Activated gamma-delta T cell treated with anti-CD3 and anti-CD28 coated beads, Interleukin-2, amount 50 U/mL, for 16 hours (primary cell): ENCODE measurements around the gene IL16.

Experiments
- DNase-seq: peaks from one replicate; pipeline ENCODE4 v3.0.0-alpha.2; 2020; ENCODE audit warnings: low read depth

The IL16 gene

DNA sequence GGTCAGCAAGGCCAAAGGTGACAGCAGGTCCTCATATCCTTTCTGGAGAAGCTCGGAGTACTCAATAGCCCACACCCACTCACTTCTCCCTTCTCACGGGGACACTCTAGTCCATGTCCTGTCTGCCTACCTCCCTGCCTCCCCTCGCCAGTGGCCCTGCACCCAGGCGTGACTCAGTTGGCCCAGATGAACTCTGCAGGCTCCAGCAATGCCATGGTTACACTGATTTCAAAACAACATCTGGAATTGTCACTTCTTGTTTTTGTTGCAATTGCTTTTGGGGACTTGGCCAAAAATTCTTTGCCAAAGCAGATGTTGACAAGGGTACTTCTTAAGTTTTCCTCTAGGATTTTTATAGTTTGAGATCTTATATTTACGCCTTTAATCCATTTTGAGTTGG lies 13.0 kb downstream of the IL16 start:
- DNase-seq, result no peak

DNA sequence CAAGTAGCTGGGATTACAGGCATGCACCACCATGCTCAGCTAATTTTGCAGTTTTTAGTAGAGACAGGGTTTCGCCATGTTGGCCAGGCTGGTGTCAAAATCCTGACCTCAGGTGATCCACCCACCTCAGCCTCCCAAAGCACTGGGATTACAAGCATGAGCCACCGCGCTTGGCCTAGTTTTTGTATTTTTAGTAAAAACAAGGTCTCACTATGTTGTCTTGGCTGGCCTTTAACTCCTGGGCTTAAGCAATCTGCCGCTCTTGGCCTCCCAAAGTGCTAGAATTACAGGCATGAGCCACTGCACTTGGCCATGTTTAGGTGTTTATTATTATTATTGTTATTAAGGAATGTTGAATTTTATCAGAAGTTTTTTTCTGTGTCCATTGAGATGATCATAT lies 14.7 kb downstream of the IL16 start:
- DNase-seq, result no peak

DNA sequence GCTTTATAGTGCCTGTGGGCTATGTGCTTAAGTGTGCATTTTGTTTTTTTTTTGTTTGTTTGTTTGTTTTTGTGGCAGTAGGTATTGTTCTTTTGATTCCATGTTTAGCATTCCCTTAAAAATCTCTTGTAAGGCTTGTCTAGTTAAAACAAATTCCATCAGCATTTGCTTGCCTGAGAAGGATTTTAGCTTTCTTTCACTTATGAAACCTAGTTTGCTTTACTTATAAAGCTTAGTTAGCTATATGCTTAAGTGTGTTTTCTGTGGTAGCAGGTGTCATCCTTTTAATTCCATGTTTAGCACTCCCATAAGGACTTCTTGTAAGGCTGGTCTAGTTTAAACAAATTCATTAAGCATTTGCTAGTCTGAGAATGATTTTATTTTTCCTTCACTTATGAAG lies 17.3 kb downstream of the IL16 start:
- DNase-seq, result no peak

DNA sequence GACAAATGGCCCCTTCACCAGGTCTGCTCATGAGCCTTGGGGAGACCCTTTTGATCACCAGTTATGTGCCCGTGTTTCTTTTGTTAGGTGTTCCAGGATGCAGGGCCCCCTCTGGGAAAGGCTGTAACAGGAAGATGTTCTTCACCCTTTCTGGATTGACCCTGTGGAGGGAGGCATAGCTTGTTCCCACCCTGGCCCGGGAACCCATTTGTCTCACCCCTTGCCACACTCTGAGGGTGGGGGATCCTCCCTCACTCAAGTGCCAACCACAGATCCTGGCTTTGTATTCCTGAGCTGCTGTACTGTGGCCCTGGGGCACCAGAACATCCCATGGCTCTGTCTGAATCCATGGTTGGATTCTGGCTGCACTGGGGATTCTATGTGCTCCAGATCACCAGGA lies 18.9 kb downstream of the IL16 start:
- DNase-seq, result no peak

DNA sequence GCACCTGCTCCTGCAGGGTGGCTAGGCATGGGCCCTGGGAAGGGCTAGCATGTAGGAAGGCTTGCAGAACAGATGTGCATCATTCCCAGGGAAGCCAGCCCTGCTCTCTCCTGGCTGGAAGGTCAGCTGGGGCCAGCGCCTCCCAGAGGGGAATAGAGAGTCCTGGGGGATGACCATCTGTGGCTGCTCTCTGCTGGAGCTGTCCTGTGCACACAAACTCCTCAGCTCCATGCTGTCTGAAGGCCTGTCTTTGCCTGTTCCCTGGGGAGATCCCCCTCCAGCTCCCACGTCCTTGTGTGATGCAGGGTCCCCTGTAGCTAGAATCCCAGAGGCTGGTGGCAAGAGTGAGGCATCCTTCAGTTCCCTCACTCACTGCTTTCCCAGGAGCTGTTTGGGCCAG lies 19.3 kb downstream of the IL16 start:
- DNase-seq, result no peak

DNA sequence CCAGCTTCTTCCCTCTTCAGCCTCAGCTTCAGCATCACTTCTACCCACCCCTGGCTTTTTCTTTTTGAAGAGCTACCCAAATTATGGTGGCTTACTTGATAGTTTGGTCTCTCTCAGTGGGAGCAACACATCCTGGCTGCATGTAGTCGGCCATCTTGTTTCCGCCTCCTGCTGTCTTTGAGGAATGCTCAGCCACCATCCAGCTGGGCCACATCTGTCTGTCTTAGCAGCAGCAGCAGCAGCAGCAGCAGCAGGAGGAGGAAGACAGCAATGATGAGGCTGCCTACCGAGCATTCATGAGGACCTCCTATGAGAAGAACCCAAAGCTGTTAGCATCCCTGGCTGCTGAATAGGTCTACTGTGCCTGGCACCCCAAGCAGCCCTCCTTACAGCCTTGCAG lies 19.7 kb downstream of the IL16 start:
- no peak for DNase-seq

DNA sequence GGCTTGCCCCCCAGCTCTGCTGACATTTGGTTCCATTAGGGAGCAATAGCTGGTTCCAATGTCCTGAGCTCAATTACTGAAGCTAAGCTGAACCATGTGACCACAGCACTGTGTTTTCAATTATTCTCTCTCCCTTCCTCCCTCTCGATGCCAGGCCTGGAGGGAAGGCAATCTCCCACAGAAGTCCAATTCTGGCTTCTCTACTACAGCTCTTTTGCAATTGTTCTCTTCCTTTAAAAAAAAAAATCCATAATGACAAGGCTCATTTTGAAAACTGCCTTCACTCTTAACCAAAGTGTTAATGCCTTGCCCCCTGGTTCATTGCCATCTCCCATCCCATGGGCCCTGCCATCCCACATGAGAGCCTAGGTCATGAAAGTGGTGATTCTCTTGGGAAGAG lies 24.8 kb downstream of the IL16 start:
- no peak for DNase-seq

DNA sequence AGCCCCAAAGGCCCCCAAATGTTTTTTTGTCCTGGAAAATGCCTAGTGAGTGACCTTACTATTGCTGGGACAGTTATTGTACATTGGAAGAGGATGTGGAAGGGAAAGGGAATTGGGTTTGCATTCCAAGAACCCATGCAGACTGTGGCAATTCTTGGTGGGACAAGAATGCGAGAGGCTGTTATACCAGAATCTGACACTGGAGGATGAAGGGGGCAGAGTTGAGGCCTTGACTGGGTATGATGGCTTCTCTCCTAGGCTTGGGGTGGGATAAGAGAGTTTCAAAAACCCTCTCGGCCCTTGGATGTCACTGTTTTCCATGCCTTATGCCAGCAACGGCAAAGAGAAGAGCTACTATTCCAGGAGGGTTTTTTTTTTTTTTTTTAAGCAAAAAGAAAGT lies 25.3 kb downstream of the IL16 start:
- DNase-seq, result no peak

DNA sequence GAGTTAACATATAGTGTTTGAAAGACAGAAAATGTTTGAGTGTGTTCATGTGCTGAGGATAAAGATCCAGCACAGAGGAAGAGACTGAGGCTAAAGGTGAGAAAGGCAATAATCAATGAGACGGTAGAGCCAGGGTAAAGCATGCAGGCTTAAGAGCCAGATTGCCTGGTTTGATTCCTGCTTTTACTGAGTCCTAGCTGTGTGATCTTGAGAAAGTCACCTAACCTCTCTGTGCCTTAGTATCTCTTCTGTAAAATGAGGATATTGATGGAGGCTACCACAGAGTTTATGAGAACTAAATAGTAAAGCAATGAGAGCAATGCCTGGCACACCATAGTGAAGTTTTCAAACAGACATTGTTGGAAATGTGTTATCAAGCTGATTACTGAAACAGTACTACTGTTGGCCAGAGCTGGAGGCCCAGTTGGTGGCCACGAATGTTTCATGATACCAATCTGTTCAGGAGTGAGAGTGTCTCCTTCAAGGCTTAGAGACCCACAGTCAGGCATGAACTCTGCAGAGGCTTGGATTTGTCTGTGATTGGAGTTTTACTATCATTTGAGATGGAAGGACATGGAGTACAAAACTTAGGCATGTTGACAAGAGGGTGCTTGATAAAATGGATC lies 26.8 kb downstream of the IL16 start:
- no peak for DNase-seq

DNA sequence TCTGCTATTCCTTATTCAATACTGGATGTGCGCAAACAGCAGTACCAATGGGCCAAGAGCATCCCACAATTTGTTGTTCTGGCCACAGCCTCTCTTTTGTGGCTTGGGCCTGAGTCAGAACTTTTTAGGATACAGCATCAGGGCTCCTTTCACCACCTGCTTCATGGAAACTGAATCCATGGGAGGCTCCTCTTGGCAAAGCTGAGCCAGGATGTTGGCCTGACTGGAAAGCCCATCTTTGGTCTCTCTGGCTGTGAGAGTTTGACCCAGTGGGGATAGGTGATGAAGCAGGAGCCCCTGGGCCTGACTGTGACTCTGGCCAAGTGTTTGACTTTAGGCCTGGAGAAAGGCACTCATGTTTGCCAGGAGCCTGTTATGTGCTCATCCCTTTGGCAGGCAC lies 27.6 kb downstream of the IL16 start:
- DNase-seq, result no peak

DNA sequence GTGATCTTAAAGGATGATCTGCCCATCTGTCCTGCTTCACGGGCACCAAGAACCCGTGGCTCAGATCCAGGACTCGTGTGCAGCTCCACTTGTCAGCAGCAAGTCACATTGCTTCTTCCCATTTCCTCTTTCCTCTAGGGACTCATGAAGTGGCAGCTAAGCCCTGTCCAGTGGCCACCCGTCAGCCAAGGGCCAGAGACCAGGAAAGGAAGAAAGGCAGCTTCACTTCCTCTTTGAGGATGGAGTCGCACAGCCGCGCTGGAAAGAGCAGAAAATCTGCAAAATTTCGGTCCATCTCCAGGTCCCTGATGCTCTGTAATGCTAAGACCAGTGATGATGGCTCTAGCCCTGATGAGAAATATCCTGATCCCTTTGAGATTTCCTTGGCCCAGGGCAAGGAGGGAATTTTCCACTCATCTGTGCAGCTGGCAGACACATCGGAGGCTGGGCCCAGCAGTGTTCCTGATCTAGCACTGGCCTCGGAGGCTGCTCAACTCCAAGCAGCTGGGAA lies 28.5 kb downstream of the IL16 start:
- DNase-seq, result no peak

DNA sequence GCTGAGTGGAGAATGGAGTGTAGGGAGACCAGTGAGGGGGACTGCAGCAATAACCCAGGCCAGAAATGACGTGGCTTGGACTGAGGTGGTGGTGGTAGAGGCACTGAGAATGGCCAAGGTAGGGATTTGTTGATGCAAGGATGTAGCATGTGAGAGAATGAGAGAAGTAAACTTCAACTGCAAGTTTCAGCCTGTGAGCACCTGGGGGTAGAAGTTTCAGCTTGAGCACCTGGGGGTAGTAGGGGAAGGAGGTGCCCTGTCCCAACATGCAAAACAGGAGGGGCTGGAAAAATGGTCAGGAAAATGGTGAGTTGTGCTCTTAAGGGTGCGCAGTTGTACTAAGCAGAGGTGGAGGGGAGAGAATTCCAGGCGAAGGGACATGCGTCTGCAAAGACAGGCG lies 31.0 kb downstream of the IL16 start:
- no peak for DNase-seq

DNA sequence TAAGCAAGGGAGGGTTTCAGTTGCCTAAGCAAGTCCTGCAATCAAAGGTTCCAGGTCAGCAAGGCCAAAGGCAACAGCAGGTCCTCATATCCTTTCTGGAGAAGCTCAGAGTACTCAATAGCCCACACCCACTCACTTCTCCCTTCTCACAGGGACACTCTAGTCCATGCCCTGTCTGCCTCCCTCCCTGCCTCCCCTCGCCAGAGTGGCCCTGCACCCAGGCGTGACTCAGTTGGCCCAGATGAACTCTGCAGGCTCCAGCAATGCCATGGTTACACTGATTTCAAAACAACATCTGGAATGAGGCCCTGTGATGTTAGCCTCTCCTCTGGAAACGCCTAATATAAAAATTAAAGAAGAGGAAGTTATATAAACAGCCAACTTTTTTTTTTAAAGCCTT lies 32.9 kb downstream of the IL16 start:
- DNase-seq, result no peak

DNA sequence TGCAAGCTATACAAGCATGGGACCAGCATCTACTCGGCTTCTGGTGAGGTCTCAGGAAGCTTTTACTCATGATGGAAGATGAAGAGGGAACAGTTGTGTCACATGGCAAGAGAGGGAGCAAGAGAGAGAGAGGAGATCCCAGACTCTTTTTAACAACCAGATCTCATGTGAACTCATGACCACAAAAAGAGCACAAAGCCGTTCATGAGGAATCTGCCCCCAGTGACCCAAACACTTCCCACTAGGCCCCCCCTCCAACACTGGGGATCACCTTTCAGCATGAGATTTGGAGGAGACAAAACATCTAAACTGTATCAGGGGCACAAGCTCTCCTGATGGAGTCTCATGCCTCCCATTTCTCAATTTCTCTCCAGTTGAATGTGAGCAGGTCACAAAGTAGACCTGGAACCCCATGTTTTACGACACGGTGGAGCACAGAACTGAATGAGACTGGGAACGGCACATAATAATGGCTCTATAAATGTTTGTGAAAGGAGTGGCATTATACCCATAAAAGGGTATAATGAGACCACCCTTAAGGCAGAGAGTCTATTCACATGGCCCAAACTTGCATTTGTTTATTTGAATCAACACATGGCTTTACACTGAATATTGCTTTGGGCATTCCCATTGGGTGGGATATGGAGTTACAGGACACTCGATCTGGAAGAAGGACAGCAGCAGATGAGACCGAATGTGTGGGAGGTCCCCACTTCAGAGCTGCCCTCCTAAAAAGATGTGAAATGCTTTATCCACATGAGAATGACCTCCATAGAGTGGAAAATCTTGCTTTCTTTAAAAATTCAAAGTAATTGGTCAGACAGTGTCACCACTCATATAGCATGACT lies 38.8 kb downstream of the IL16 start:
- no peak for DNase-seq

DNA sequence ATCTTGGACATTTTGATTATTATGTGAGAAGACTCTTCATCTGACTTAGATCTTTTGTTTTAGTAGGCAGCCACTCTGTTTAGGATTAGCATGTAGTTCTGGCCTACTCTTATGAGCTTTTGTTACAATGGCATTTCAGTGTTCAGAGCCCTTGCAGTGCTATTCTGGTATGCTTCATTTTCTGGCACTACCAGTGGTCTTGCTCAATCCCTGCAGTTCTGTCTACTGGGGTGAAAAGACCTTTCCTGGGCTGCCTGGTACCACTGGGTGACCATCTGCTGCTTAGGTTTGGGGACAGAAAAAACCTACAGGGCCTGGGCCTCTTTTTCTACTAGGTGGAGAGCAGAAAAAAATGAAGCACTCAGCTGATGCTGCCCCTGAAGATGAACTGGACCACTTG lies 42.5 kb downstream of the IL16 start:
- DNase-seq, result no peak

DNA sequence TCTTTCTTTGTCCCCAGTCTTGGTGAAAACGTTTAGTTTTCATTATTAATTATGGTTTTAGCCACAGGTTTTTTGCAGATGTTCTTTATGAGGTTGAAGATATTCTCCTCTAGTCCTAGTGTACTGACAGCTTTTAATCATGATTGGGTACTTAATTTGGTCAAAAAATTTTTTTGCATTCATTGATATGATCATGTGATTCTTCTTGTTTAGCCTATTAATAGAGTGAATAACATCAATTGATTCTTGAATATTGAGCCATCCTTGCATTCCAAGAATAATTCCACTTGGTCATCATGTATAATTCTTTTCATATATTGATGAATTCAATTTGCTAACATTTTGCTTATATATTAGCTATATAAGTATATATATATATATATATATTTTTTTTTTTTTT lies 46.1 kb downstream of the IL16 start:
- no peak for DNase-seq

DNA sequence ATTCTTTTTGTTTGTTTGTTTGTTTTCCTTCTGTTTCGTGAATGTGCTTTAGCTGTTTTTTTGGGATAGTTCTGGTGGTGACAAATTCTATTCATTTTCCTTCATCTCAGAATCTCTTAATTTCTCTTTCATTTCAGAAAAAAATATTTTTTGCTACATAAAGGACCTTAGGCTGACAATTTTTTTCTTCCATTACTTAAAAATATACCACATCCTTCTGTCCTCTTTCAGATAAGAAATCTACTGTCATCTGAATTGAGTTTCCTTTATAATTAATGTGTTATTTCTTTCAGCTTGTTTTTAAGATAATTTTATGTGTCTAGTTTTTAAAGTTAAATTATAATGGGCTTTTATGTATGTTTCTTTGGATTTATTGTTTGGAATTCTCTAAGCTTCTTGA lies 47.6 kb downstream of the IL16 start:
- no peak for DNase-seq

DNA sequence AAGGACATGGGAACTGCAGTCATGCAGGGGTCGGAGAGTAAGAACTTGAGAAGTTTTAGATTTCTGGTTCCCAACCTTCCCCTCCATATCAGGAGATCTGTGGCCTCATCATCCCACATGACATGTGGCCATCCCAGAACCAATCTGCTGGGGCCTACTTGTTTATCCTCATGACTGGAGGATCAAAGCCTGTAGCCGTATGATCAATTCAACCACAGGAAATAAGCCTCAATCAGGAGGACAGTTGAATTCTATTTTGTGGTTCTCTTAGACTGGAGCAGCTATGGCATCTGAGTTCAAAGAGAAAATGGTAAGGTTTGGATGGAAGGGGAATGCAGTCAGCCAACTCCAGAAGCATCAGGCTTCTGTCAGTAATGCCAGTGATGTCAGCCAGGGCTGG lies 57.2 kb downstream of the IL16 start:
- DNase-seq, result no peak

DNA sequence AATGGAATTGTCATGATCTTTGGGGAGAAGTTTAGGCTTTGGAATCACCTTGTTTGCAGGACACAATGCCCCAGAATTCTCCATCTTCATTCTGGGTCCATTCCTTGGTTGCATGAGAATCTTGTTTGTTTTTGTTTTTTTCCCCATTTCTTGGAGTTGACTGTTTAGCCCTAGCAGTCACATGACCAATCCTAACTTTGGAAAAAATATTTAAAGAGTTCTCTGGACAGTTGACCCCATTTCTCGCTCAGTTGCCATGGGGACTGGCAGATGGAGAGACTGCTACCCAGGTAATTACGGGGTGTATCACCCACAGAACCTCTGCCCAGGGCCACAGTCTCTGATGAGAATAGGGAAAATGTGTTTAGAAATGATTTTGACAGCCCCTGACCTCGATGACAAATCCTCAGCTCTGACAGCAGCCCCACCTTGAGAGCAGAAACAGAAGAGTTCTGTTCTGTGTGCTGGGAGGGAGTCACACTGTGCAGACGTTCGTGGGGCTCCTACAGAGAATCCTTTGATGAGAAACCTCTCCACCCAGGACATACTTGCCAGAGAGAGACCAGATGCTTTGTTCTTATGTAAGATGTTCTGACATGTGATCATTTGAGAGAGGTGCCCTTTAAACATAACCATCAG lies 57.7 kb downstream of the IL16 start:
- no peak for DNase-seq

DNA sequence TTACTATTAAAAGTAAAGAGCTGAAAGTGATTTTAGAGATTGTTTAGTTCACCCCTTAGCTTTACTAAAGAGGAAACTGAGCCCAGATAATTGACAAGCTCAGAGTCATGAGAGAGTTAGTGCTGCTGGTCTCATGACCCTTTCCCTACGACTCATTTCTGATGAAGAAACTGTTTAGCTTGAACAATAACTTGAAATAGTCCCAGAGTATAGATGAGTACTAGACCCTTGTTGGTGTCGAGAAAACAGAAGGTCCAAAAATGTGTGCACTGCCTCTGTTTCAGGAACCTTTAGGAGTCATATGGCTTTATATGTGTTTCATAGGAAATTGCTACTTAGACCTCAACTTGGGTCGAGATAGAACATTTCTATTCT lies 58.2 kb downstream of the IL16 start:
- DNase-seq, result no peak

DNA sequence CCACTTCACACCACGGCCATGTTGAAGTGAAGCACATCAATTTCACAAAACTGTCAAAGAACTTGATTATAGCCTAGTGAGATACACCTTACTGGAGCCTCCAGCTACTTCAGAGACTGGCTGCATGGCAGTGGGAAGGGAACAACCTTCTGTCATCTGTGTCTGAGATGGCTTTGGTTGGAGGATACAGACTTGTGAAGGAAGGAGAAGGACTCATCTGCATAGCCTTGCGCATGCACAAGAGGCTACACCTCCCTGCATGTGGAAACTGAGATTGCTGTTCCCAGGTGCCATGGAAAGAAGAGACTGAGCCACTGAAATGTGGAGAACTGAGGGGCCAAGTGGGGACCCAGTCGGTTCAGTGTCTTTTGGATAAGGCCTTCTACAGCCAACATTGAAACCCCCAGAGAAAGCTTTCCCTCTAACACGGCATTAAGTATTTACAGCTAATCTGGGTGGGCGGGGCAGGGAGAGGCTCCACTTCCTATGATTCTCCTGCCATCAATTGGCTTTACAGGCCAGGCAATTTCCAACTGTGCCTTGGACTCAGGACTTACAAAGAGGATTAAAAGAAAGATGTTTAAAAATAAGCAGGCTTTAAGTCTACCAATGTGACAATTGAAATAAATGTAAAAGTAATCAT lies 58.8 kb downstream of the IL16 start:
- no peak for DNase-seq

DNA sequence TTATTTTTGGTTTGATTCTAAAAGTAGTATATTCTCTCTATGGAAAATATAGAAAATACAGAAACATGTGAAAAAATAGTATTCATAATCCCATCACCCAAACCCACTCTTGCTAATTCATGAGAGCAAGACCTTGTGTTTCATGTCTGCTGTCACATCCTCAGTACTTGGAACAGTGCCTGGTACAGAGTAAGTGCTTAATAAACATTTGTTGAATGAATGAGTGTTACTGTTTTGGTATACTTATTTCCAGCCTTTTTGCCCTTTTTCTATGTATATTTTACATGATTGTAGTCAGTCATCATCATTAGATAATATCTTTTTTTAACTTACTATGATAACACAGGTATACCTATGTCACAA lies 59.3 kb downstream of the IL16 start:
- DNase-seq, result no peak

DNA sequence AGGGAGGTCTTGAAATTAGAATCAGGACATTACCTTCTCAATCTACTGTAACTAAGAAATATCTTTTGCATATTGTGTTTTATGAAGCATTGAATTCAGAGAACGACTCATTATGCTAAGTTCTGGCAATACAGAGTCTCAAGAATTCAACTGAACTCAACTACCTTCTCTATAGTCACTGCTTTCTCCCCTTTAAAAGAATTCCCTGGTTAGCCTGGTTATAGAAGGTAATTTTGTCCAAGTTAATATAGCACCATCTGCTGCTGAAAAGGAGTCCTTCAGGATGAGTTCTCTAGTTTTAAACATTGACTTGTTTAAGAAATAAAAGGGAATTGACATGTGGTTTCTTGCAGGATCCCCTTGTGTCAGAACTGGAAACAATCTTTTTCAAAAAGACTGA lies 60.2 kb downstream of the IL16 start:
- no peak for DNase-seq
